Adrenal gland (tissue), 12 donors: Measurements from ENCODE around the gene NOP14. TPM values are rescaled to one million over a fixed set of nuclear protein-coding genes. Genes with fewer than 3 reads are reported as not detected.
"Not testable (repeated sequence)": the region's sequence is repeated elsewhere in the genome, so short reads cannot be mapped to it uniquely, and the experiment has no call there.

Experiments
- DNase-seq, 7 donors: peaks; one replicate each; pipeline ENCODE4 v3.0.0-alpha.2; 2019 to 2020
- H3K27ac ChIP-seq, 5 donors: fragments of 200-600 bp; sonication (generic) in 4 of 5; 1 replicate in 3 of 5; 2 replicates in 2 of 5; pipeline versions ENCODE4 v1.5.1 to v1.8.0; 2016 to 2020; ENCODE audit warnings: mild to moderate bottlenecking in 1 of 5
- H3K27me3 ChIP-seq: fragments of 200-600 bp; 2 replicates; pipeline ENCODE4 v1.8.0; 2021
- H3K36me3 ChIP-seq, 2 donors: fragments of 200-600 bp; replicated peaks in 1 of 2; 1 replicate in 1 of 2; 2 replicates in 1 of 2; pipeline versions ENCODE4 v1.5.1 to v1.8.0; 2018 to 2022
- H3K4me1 ChIP-seq, 2 donors: fragments of 200-600 bp; replicated peaks in 1 of 2; 1 replicate in 1 of 2; 2 replicates in 1 of 2; pipeline versions ENCODE4 v1.5.1 to v1.8.0; 2018 to 2021
- H3K4me3 ChIP-seq, 4 donors: fragments of 200-600 bp; sonication (generic) in 3 of 4; one replicate each; pipeline ENCODE4 v1.5.1; 2016 to 2018
- H3K9me3 ChIP-seq, 3 donors: fragments of 200-600 bp; sonication (generic) in 1 of 3; replicated peaks in 1 of 3; 1 replicate in 2 of 3; 2 replicates in 1 of 3; pipeline versions ENCODE4 v1.5.1 to v1.8.0; 2016 to 2021
- CTCF ChIP-seq, 6 experiments: fragments of 450-650 bp in 4 of 6; fragments of 200-600 bp in 2 of 6; sonication (generic) in 1 of 6; IDR thresholded peaks; 1 replicate in 5 of 6; 2 replicates in 1 of 6; pipeline versions ENCODE4 v1.5.1 to v1.8.0; 2016 to 2021; ENCODE audit warnings: antibody characterized with exemption in 6 of 6, mild to moderate bottlenecking in 2 of 6, moderate library complexity in 1 of 6
- POLR2A ChIP-seq, 2 donors: fragments of 450-650 bp; IDR thresholded peaks; one replicate each; pipeline ENCODE4 v1.6.1; 2017; ENCODE audit warnings: antibody characterized with exemption in 2 of 2, mild to moderate bottlenecking in 2 of 2, moderate library complexity in 1 of 2
- WGBS, 4 donors: extraction: QIAGEN DNeasy Blood & Tissue Kit in 2 of 4; methylation state at CpG; one replicate each; pipeline versions ENCODE4 v1.1.5 to v1.1.7; 2013 to 2017; 5-methylcytosine and 5-hydroxymethylcytosine counted together
- intact Hi-C, 2 donors: fragments of 100-400 bp; cut with DNase I; formaldehyde crosslinking; loops; one replicate each; pipeline versions ENCODE4 v1.14.1 to v1.15.0; 2022 to 2023
- polyA plus RNA-seq, 3 donors: library from polyadenylated mRNA; stranded (reverse); fragments of 200-250 nt in 2 of 3; fragments of 350-450 nt in 1 of 3; fragmentation: Illumina TruSeq in 1 of 3; extraction: RNeasy Lipid Tissue Mini Kit (QIAGEN cat#74804) in 1 of 3; gene quantifications; one replicate each; pipeline ENCODE4 v1.2.3, GENCODE V29; 2013 to 2014
- total RNA-seq, 9 donors: library from RNA; depleted of rRNA in 4 of 9; stranded (reverse); fragments of >200 nt in 4 of 9; fragments of 120-200 nt in 1 of 9; fragmentation: NEBNext Ultra II Directional in 1 of 9; extraction: Animal tissue kit (Norgen Biotek cat#: 25700) in 1 of 9; gene quantifications; one replicate each; pipeline versions ENCODE4 v1.1.0 to v1.2.4, GENCODE V29; 2013 to 2023
- donor health status: healthy with polysubstance abuse.
- donor health status: Bipolar disorder and iron deficiency.
- donor health status: DM: yes; HTN: yes; CAD: no.
- donor health status: DM: no; HTN: no; CAD: no.
- donor health status: DM: no; HTN: no; CAD: no.
- donor health status: DM: yes; HTN: yes; CAD: no.

The NOP14 gene
- total and polyA plus RNA-seq, 12 donors: 16.4 to 56.5 (median 25.5) TPM

GRCh38 chr4:2961811-2962441, 1.3 kb downstream of the NOP14 start:
- TF ChIP-seq POLR2A (IDR thresholded peaks at IDR 0.05) (no peak), CTCF (IDR thresholded peaks at IDR 0.05) (no peak)
- intact Hi-C loops: no loop called here
- peaks cover 0 to 8% of the 10 kb centered on the region in 2 donors for H3K36me3 ChIP-seq
- 42 to 54% (median 46%) methylated on average over 14 of the region's 14 CpGs for WGBS, 4 donors
- H3K4me3 ChIP-seq: peak overlapping the region in 2 of 4 donors; percentile 54 to 93
- H3K27ac ChIP-seq: peak overlapping the region in 1 of 5 donors; percentile 89
- H3K27me3 ChIP-seq: no peaks in the 10 kb centered on the region
- peaks cover 21 to 25% of the 10 kb centered on the region in 2 donors for H3K4me1 ChIP-seq
- no peaks in the 10 kb centered on the region for H3K9me3 ChIP-seq
- no peak for DNase-seq

DNA sequence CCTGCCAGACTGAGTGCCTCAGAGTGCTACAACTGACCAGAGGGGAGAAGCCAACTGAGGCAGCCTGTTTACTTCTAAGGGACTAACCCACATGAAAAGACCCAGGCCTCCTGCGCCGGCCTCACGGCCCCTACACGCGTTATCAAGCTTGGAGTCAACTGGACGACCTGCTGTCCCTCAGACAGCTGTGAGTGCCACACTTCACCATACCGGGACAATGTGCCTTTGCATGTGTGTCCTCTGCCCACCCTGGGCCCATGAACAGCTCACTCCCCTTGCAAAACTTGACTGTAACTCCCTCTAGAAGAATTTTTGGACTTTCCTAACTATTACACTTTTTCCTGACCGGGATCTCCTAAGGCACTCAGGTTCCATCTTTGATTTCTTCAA, 1.8 kb downstream of the NOP14 start:
- no peaks in the 10 kb centered on the region for H3K27me3 ChIP-seq
- no peak for DNase-seq
- no peak overlapping the region for H3K4me3 ChIP-seq
- peak overlapping the region in 1 of 5 donors; percentile 89 for H3K27ac ChIP-seq
- WGBS, 4 donors: 75 to 82% (median 78%) methylated on average over 8 of the region's 8 CpGs
- intact Hi-C loops: no loop called here
- no peak for TF ChIP-seq POLR2A (IDR thresholded peaks at IDR 0.05)
- no peak for TF ChIP-seq CTCF (IDR thresholded peaks at IDR 0.05)
- no peaks in the 10 kb centered on the region for H3K9me3 ChIP-seq
- peaks cover 0 to 13% of the 10 kb centered on the region in 2 donors for H3K36me3 ChIP-seq
- peaks cover 21 to 25% of the 10 kb centered on the region in 2 donors for H3K4me1 ChIP-seq

- Histone ChIP-seq H3K36me3 (peaks cover 0 to 22% of the 10 kb centered on the region in 2 donors), H3K4me1 (peaks cover 21 to 25% of the 10 kb centered on the region in 2 donors)
- intact Hi-C loops, H3K4me3 ChIP-seq, DNase-seq, H3K9me3 ChIP-seq, H3K27me3 ChIP-seq, H3K27ac ChIP-seq: not testable (repeated sequence)
- WGBS, 4 donors: 89 to 94% (median 91%) methylated on average over 4 of the region's 4 CpGs
Measured at GRCh38 chr4:2960450-2960849, 2.8 kb downstream of the NOP14 start.

DNA sequence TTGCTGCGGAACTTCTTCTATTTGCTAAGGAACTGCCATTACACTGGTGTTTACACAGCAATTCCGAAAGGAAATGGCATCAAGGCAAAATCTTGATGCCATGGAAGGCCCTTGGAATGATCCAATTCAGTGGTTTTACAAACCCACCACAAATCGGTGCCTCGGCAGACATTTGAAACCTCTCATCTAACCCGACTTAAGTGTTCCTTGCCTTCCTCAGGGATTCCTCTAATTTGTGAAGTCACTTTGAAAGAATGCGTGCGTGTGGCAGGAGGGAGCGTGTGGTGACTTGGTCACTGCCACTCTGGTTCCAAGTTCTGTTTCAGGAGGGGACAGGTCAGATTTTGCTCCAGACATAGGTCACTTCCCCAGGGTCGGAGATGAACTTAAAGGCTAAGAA, 4.8 kb downstream of the NOP14 start:
- Histone ChIP-seq H3K4me1 (peaks cover 18 to 21% of the 10 kb centered on the region in 2 donors), H3K27ac (peak overlapping the region in 1 of 5 donors; percentile 56), H3K4me3 (no peak overlapping the region), H3K9me3 (no peaks in the 10 kb centered on the region), H3K27me3 (no peaks in the 10 kb centered on the region), H3K36me3 (peaks cover 0 to 37% of the 10 kb centered on the region in 2 donors)
- TF ChIP-seq POLR2A (IDR thresholded peaks at IDR 0.05) (no peak), CTCF (IDR thresholded peaks at IDR 0.05) (no peak)
- WGBS, 4 donors: 70 to 79% (median 75%) methylated on average over 9 of the region's 9 CpGs
- DNase-seq: no peak
- intact Hi-C loops: no loop called here

DNA sequence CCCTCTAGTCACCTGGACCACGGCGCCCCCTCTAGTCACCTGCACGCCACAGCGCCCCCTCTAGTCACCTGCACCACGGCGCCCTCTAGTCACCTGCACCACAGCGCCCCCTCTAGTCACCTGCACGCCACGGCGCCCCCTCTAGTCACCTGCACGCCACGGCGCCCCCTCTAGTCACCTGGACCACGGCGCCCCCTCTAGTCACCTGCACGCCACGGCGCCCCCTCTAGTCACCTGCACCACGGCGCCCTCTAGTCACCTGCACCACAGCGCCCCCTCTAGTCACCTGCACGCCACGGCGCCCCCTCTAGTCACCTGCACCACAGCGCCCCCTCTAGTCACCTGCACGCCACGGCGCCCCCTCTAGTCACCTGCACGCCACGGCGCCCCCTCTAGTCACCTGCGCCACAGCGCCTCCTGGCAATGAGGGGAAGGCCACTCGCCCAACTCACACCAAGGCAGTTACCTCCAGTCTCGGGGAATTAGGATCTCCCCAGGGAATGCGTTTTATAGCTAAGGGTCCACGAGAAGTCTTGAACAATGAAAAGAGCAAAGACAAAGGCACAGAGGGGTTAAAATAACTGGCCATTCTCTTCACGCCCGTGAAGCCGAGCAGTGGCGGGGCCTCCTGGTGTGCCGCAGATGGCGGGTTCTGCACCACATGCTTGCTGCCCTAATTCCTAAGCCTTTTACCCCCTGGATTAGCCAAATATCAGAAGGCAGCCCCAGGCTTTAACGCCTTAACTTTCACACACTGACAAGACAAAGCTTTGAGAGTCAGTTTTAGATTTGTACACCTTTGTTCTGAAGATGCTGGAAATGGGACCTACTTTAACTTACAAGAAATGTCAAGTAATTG, 7.8 kb downstream of the NOP14 start:
- H3K27me3 ChIP-seq, H3K9me3 ChIP-seq, DNase-seq, H3K4me1 ChIP-seq, intact Hi-C loops, H3K27ac ChIP-seq, H3K4me3 ChIP-seq: not testable (repeated sequence)
- peaks cover 0 to 66% of the 10 kb centered on the region in 2 donors for H3K36me3 ChIP-seq
- WGBS, 4 donors: 93 to 96% (median 94%) methylated on average over 12 to 43 of the region's 44 CpGs
